ENCODE data around the gene TNFRSF13B. TPM values are rescaled to one million over a fixed set of nuclear protein-coding genes. Genes with fewer than 3 reads are reported as not detected.

The TNFRSF13B gene
- total and polyA plus RNA-seq, 2 experiments from 2014 or later, result 0.24 TPM; not detected in 1

DNA sequence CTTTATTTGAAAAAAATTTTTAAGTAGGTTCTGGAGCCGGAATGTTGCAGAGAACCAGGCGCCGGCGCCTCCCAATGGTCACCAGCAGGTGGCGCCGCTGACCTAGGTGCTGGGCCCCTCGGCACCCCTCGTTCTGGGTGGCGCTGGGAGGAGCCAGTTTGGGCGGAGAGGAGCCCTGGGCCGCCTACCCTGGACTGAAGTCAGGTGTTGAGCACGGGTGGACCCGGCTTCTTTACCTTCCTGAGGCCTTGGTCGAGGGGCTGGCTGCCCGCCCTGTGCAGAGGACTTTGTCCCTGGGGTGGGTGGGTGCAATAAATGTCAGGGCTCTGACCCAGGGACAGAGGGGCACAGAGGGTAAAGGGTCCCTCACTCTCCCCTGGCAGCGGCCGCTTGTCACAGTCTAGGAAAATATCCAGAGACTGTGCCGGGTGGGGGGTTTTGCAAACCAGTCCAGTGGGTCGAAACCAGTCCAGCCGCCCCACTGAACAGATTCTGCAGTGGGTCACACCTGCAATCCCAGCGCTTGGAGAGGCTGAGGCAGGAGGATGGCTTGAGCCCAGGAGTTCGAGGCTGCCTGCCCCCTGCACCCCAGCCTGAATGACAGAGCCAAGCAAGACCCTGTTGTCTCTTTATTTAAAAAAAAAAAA is 30.1 kb upstream of the TNFRSF13B start:
- Histone ChIP-seq H4K20me1 (replicated peaks; ENCODE audit: insufficient read depth) (no peaks in the 10 kb centered on the region), H3K4me1 (ENCODE audit: insufficient read depth) (no peaks in the 10 kb centered on the region), H2AFZ (0 out of 2 replicates have a peak overlapping the region, but pooled peaks have one; percentile 48), H3K9me2 (ENCODE audit: insufficient read depth) (no peaks in the 10 kb centered on the region), H3F3A (replicated peaks; ENCODE audit: low read depth) (no peaks in the 10 kb centered on the region), H3K4me3 (no peak overlapping the region), H3K27ac (ENCODE audit: low read depth) (no peak overlapping the region), H3K4me2 (peak overlapping the region; percentile 65; the same call in 1 of the 2 replicates), H3K27me3 (ENCODE audit: insufficient read depth) (no peaks in the 10 kb centered on the region), H3K79me2 (replicated peaks; ENCODE audit: insufficient read depth) (no peaks in the 10 kb centered on the region), H3K36me3 (ENCODE audit: insufficient read depth) (no peaks in the 10 kb centered on the region)
- TF ChIP-seq JUNB (IDR thresholded peaks at IDR 0.05; ENCODE audit: unreplicated experiment), result no peak
- TF ChIP-seq, protein P1, sequence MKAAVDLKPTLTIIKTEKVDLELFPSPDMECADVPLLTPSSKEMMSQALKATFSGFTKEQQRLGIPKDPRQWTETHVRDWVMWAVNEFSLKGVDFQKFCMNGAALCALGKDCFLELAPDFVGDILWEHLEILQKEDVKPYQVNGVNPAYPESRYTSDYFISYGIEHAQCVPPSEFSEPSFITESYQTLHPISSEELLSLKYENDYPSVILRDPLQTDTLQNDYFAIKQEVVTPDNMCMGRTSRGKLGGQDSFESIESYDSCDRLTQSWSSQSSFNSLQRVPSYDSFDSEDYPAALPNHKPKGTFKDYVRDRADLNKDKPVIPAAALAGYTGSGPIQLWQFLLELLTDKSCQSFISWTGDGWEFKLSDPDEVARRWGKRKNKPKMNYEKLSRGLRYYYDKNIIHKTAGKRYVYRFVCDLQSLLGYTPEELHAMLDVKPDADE (IDR thresholded peaks at IDR 0.05), result no peak
- TF ChIP-seq, protein P2, sequence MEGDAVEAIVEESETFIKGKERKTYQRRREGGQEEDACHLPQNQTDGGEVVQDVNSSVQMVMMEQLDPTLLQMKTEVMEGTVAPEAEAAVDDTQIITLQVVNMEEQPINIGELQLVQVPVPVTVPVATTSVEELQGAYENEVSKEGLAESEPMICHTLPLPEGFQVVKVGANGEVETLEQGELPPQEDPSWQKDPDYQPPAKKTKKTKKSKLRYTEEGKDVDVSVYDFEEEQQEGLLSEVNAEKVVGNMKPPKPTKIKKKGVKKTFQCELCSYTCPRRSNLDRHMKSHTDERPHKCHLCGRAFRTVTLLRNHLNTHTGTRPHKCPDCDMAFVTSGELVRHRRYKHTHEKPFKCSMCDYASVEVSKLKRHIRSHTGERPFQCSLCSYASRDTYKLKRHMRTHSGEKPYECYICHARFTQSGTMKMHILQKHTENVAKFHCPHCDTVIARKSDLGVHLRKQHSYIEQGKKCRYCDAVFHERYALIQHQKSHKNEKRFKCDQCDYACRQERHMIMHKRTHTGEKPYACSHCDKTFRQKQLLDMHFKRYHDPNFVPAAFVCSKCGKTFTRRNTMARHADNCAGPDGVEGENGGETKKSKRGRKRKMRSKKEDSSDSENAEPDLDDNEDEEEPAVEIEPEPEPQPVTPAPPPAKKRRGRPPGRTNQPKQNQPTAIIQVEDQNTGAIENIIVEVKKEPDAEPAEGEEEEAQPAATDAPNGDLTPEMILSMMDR (conservative IDR thresholded peaks at IDR 0.05; ENCODE audit: low read depth in 2 of 2), result peak; percentile 93 to 98
- TF ChIP-seq EZH2 (IDR thresholded peaks at IDR 0.05; ENCODE audit: low read depth, unreplicated experiment), result no peak
- no peak for TF ChIP-seq CREB1 (CRISPR knock-in tag; IDR thresholded peaks at IDR 0.05; ENCODE audit: low read depth)
- TF ChIP-seq, protein P3, sequence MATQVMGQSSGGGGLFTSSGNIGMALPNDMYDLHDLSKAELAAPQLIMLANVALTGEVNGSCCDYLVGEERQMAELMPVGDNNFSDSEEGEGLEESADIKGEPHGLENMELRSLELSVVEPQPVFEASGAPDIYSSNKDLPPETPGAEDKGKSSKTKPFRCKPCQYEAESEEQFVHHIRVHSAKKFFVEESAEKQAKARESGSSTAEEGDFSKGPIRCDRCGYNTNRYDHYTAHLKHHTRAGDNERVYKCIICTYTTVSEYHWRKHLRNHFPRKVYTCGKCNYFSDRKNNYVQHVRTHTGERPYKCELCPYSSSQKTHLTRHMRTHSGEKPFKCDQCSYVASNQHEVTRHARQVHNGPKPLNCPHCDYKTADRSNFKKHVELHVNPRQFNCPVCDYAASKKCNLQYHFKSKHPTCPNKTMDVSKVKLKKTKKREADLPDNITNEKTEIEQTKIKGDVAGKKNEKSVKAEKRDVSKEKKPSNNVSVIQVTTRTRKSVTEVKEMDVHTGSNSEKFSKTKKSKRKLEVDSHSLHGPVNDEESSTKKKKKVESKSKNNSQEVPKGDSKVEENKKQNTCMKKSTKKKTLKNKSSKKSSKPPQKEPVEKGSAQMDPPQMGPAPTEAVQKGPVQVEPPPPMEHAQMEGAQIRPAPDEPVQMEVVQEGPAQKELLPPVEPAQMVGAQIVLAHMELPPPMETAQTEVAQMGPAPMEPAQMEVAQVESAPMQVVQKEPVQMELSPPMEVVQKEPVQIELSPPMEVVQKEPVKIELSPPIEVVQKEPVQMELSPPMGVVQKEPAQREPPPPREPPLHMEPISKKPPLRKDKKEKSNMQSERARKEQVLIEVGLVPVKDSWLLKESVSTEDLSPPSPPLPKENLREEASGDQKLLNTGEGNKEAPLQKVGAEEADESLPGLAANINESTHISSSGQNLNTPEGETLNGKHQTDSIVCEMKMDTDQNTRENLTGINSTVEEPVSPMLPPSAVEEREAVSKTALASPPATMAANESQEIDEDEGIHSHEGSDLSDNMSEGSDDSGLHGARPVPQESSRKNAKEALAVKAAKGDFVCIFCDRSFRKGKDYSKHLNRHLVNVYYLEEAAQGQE (IDR thresholded peaks at IDR 0.05; ENCODE audit: unreplicated experiment), result no peak
- H3K4me1 Mint-ChIP-seq, result peaks cover 12% of the 10 kb centered on the region
- no peaks in the 10 kb centered on the region for H3K36me3 Mint-ChIP-seq (ENCODE audit: low read depth)
- H3K9me3 Mint-ChIP-seq, result peaks cover 3% of the 10 kb centered on the region; the same call in 1 of the 3 replicates
- ATAC-seq, result peak; percentile 95
- DNase-seq (ENCODE audit: low spot score), result peak; percentile 91
- H3K27ac Mint-ChIP-seq, result no peak overlapping the region
- no peak overlapping the region for H3K4me3 Mint-ChIP-seq
- H3K27me3 Mint-ChIP-seq (ENCODE audit: insufficient read depth, low read depth, poor library complexity), result peaks cover 11% of the 10 kb centered on the region
